ENCODE measurements around the gene OR2L3.

Gene OR2L3

GRCh38 chr1:248015803-248016202 is 30.8 kb upstream of the OR2L3 start:
- CTCF ChIA-PET: no interaction called here
- POLR2A ChIA-PET: no interaction called here
- H3K4me3 ChIP-seq (ENCODE audit: low read depth, low read length): no peak overlapping the region
- DNase-seq (ENCODE audit: low read depth, low spot score): no peak
- no peak for TF ChIP-seq CTCF (IDR thresholded peaks at IDR 0.05; ENCODE audit: insufficient read depth, low read length, missing control alignments)

GRCh38 chr1:248029770-248030169 is 16.9 kb upstream of the OR2L3 start, which contains the start of gene OR2L2:
Gene OR2L2 (plus strand): TSS chr1:248030070. CDS start chr1:248038268, 8,198 bp downstream.
- H3K4me3 ChIP-seq (ENCODE audit: low read depth, low read length): no peak within 1 kb of the TSS
- no peak for DNase-seq (ENCODE audit: low read depth, low spot score)
- ChIA-PET CTCF (no interaction called here), POLR2A (no interaction called here)
- TF ChIP-seq CTCF (IDR thresholded peaks at IDR 0.05; ENCODE audit: insufficient read depth, low read length, missing control alignments): no peak

- DNase-seq (ENCODE audit: low read depth, low spot score): no peak
- ChIA-PET CTCF (no interaction called here), POLR2A (no interaction called here)
- TF ChIP-seq CTCF (IDR thresholded peaks at IDR 0.05; ENCODE audit: insufficient read depth, low read length, missing control alignments): no peak
- no peak overlapping the region for H3K4me3 ChIP-seq (ENCODE audit: low read depth, low read length)
Observed at GRCh38 chr1:248045209-248045608, 1.4 kb upstream of the OR2L3 start.

- TF ChIP-seq CTCF (IDR thresholded peaks at IDR 0.05; ENCODE audit: insufficient read depth, low read length, missing control alignments): no peak
- ChIA-PET CTCF (no interaction called here), POLR2A (no interaction called here)
- H3K4me3 ChIP-seq (ENCODE audit: low read depth, low read length): no peak overlapping the region
- no peak for DNase-seq (ENCODE audit: low read depth, low spot score)
Observed at GRCh38 chr1:248047008-248047407, 372 bp downstream of the OR2L3 start.

GRCh38 chr1:248054671-248055070 is 8.0 kb downstream of the OR2L3 start:
- ChIA-PET CTCF (no interaction called here), POLR2A (no interaction called here)
- TF ChIP-seq CTCF (IDR thresholded peaks at IDR 0.05; ENCODE audit: insufficient read depth, low read length, missing control alignments): no peak

GRCh38 chr1:248055261-248055660 is 8.6 kb downstream of the OR2L3 start:
- TF ChIP-seq CTCF (IDR thresholded peaks at IDR 0.05; ENCODE audit: insufficient read depth, low read length, missing control alignments): no peak
- no peak for DNase-seq (ENCODE audit: low read depth, low spot score)

More at GRCh38 chr1:248054671-248055070, 8.0 kb downstream of the OR2L3 start:
- no peak for DNase-seq (ENCODE audit: low read depth, low spot score)
- no peak overlapping the region for H3K4me3 ChIP-seq (ENCODE audit: low read depth, low read length)

More at GRCh38 chr1:248055261-248055660, 8.6 kb downstream of the OR2L3 start:
- CTCF ChIA-PET: no interaction called here
- POLR2A ChIA-PET: no interaction called here
- no peak overlapping the region for H3K4me3 ChIP-seq (ENCODE audit: low read depth, low read length)
